Measurements from ENCODE around the gene DCST1.
A peak's percentile ranks its signal among the peaks of the same experiment; 100 is the strongest.

Gene DCST1

GRCh38 chr1:155013632-155014031 lies 20.0 kb upstream of the DCST1 start:
- peak; percentile 46 for DNase-seq

GRCh38 chr1:155014709-155015508 lies 18.7 kb upstream of the DCST1 start:
- no peak for DNase-seq

DNA sequence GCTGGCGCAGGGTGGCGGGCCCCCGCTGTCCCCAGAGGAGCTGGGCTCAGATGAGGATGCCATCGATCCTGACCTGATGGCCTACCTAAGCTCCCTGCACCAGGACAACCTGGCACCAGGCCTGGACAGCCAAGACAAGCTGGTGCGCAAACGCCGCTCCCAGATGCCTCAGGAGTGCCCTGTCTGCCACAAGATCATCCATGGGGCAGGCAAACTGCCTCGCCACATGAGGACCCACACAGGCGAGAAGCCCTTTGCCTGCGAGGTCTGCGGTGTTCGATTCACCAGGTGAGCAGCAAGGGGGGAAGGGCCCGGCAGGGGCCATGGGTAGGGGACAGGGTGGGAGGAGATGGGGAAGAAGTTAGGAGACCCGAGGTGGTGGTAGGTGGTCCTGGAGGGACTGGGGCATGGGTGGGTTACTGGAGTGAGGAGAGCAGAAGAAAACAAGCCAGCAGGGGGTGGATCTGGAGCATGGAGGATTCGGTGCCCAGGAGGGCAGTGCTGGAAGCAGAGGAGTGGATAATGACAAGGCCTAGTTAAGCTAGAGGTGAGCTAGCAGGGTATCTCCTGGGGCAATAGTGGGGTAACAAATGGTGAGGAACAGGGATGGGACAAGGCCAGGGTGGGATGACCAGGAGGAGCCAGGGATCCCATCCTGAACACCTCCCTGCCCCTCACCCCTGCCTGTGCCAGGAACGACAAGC lies 17.9 kb upstream of the DCST1 start:
- no peak for DNase-seq

- DNase-seq: no peak
Measured at GRCh38 chr1:155016231-155016831, 17.3 kb upstream of the DCST1 start.

GRCh38 chr1:155017041-155017945 lies 16.3 kb upstream of the DCST1 start:
- DNase-seq: peak; percentile 88

GRCh38 chr1:155017946-155018316 lies 15.7 kb upstream of the DCST1 start:
- no peak for DNase-seq

GRCh38 chr1:155018617-155019348 lies 14.8 kb upstream of the DCST1 start:
- DNase-seq: no peak

DNA sequence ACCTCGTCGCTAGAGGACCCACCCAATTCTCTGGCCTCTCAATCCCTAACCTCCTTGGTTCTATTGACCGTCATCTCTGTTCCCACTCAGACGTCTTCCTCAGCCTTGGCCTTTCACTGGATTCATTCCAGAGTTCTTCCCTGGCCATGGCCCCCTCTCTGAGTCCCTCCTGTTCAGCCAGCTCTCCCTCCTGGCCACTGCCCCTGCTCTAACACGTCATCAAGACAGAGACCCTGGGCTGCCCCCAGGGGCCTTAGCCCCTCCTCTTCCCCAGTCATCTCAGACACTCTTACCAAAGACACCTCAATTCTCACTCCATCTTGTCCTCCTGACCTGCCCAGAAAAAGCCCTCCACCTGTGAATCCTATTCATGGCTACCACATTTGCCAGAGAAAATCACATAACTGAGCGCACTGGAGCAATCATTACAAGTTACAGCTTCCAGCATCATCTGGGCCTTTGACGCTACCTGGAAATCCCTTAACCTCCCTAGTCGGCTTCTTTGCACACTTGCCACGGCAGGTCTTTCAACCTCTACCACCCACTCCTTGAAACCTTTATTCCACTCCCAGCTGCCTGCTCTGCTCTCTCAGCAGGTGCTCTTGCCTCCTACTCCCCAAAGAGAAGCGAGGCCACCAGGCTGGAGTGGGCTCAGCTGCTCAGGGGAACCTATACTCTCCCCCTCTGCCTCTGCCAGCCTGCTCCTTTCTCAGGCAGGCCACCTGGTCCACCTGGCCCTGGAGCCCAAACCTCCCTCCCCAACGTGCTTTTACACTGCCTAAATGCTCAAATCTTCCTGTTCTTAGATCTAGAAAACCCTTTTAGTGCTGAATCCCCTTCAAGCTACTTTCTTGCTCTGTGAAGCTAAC lies 14.0 kb upstream of the DCST1 start:
- no peak for DNase-seq

- DNase-seq: no peak
Measured at GRCh38 chr1:155022136-155022926, 11.3 kb upstream of the DCST1 start.

GRCh38 chr1:155022927-155023236 lies 10.7 kb upstream of the DCST1 start:
- DNase-seq: no peak

- DNase-seq: no peak
Measured at GRCh38 chr1:155023627-155024026, 10.0 kb upstream of the DCST1 start.

DNA sequence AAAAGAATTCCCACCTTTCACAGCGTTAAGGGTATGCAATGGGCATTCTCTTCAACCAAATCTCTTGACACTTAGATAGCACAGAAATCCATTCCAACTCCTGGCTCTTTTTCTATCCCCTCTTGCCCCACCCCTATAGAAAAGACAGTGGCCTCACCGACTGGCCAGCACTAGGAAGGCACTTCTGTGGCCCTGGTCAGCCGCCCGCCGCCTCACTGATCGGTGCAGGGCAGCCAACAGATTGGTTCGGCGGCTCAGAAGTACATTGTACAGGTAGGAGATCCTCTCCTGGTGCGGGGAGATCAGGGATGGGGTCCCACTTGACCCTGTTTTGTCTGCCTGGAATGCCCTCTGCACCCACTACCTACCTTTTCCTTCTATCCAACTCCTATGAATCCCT lies 9.3 kb upstream of the DCST1 start:
- no peak for DNase-seq

DNA sequence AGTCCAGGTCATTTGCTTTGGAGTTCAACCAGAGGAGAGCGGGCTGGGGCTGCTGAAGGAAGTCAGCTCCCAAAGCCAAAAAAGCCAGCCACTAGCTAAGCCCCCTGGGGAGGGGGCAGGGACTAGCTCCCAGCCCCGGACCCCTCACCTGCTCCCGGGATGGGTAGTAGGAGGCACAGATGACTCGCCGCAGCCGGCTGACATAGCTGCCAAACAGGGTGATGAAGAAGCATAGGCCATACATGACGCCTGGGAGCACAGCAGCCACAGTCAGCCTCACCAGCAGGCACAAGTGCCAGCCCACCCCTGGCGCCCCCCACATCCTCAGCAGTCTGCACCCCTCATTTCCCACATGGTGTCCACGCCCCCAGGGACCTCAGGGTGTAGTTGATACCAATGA lies 7.5 kb upstream of the DCST1 start:
- DNase-seq: no peak

DNA sequence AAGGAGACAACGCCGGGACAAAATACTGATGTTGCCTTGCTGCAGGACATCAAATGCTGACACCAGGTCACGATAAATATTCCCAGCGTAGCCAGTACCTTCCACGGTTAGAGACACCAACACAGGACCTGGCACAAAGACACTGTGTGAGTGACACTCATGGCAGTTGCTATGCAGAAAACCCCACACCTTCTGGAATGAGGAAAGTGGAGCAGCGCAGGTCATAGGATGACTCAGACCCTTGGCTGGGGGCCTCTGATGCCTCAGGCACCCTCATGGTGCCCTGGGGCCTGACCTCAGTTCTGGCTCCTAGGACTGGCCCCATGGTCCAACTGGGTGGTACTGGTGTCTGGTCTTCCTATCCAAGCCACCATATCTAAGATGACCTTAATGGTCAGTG lies 7.0 kb upstream of the DCST1 start:
- DNase-seq: no peak

GRCh38 chr1:155029513-155030242 lies 3.9 kb upstream of the DCST1 start:
- no peak for DNase-seq

DNA sequence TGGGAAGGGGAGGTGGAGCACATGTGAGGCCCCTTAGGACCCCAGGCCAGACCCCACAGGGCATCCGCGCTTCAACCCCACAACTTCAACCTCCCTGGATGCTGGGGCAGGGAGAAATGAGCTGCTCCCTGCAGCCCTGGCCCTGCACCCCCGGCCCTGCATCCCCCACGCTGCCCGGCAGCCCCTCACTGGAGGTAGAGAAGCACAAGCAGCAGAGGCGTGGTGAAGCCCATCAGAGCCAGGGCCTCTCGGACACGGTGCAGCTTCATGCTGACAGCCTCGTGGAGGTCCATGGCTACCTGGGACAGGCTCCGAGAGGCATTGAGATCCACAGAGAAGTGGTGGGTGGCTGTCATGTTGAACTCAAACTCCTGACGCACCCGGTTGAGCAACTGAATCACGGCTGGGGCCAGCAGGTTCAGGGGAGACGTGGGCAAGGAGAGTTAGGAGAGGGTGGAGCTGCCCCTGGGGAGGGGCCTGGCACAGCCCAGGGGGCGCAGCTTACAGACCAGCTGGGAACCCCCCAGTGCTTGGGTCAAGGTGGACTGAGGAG lies 3.3 kb upstream of the DCST1 start:
- no peak for DNase-seq

GRCh38 chr1:155030899-155031298 lies 2.7 kb upstream of the DCST1 start:
- DNase-seq: no peak

- no peak for DNase-seq
Measured at GRCh38 chr1:155032886-155033285, 738 bp upstream of the DCST1 start.

Measured in central memory CD4-positive, alpha-beta T cell (primary cell).